B cell (primary cell): Measurements from ENCODE around the gene SLC25A29.

Experiments
- EZH2 ChIP-seq: IDR thresholded peaks from 2 replicates; pipeline ENCODE4 v1.6.1; 2012; ENCODE audit warnings: borderline replicate concordance, low read depth, mild to moderate bottlenecking, moderate library complexity, low read length; ENCODE audit not compliant: insufficient read depth, poor library complexity, severe bottlenecking
- TF ChIP-seq, protein P1 (sequence below): fragments of 200-600 bp; IDR thresholded peaks from one replicate; pipeline ENCODE4 v1.8.0; 2022; ENCODE audit warnings: antibody characterized with exemption, mild to moderate bottlenecking

DNA sequence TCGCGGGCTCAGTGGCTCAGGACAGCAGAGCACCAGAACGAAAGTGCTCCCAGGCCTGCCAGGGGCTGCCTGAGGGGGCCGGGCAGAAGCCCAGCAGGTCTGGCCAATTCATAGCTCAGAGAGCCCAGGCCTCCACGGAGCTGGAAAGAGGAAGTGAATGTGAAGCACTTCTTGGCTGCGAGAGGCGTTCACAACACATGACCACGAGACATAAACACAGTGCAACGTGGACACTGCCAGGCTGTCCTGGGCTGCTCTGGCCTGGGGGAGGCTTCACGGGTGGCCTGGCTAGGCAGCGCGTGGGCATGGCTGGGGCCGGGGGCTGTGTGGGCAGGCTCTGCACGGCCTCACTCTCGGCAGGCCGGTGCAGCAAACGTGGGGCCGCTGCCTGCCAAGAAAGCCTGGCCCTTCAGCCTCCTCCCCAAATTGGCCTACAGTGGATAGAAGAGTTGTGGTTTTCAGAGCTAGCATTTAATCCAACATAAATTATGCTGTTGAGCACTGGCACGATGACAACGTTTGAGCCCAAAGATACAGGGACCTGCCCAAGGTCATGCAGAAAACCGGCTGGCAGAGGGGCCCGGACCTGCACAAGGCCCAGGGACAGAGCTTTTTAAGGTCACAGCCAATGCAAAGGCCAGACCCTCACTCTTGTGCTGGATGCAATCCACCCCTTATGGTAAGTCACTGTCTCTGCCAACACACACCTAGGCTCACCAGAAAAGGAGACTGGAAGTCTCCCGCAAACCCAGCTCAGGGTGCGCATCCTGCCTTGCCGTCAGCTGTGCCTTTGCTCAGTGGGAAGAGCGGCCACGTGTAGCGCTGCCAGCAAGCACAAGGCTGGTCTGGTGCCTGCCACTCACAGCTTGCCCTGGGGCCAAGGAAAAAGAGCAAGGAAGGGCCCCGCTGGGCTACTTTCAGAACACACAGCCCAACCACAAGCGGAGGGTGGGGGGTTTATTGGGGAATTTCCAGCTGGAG lies 8.6 kb downstream of the SLC25A29 start:
- TF ChIP-seq, protein P1, sequence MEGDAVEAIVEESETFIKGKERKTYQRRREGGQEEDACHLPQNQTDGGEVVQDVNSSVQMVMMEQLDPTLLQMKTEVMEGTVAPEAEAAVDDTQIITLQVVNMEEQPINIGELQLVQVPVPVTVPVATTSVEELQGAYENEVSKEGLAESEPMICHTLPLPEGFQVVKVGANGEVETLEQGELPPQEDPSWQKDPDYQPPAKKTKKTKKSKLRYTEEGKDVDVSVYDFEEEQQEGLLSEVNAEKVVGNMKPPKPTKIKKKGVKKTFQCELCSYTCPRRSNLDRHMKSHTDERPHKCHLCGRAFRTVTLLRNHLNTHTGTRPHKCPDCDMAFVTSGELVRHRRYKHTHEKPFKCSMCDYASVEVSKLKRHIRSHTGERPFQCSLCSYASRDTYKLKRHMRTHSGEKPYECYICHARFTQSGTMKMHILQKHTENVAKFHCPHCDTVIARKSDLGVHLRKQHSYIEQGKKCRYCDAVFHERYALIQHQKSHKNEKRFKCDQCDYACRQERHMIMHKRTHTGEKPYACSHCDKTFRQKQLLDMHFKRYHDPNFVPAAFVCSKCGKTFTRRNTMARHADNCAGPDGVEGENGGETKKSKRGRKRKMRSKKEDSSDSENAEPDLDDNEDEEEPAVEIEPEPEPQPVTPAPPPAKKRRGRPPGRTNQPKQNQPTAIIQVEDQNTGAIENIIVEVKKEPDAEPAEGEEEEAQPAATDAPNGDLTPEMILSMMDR, result no peak
- TF ChIP-seq EZH2, result no peak
